Natural killer cell (primary cell): ENCODE data around the gene KY. TPM values are rescaled to one million over a fixed set of nuclear protein-coding genes. Genes with fewer than 3 reads are reported as not detected.

Experiments
- ATAC-seq, 3 donors: fragments of 150-1000 bp in 2 of 3; fragments of 200-7000 bp in 1 of 3; cut with Tn5 transposase; 1 replicate in 1 of 3; 2 replicates in 2 of 3; pipeline ENCODE4 v1.10.0; 2021; ENCODE audit warnings: mild to moderate bottlenecking in 2 of 3, moderate library complexity in 2 of 3
- DNase-seq, 2 donors: peaks; one replicate each; pipeline versions ENCODE4 v3.0.0 to v3.0.0-alpha.2; 2013 to 2021; ENCODE audit warnings: mixed read lengths in 1 of 2
- H3K27ac ChIP-seq: one replicate; pipeline ENCODE4 v1.5.1; 2013; ENCODE audit warnings: mild to moderate bottlenecking, low read length
- H3K27me3 ChIP-seq: one replicate; pipeline ENCODE4 v1.6.1; 2013; ENCODE audit warnings: low read length; ENCODE audit not compliant: control insufficient read depth, insufficient read depth
- H3K36me3 ChIP-seq: one replicate; pipeline ENCODE4 v1.6.1; 2013; ENCODE audit warnings: low read length; ENCODE audit not compliant: control insufficient read depth, insufficient read depth
- H3K4me1 ChIP-seq: one replicate; pipeline ENCODE4 v1.6.1; 2013; ENCODE audit warnings: low read length; ENCODE audit not compliant: control insufficient read depth, insufficient read depth
- H3K4me3 ChIP-seq: one replicate; pipeline ENCODE4 v1.5.1; 2013; ENCODE audit warnings: low read length
- H3K9me3 ChIP-seq: one replicate; pipeline ENCODE4 v1.6.1; 2013; ENCODE audit warnings: low read length; ENCODE audit not compliant: control insufficient read depth, insufficient read depth
- H3K27ac Mint-ChIP-seq, 2 donors: one replicate each; pipeline ENCODE4 v1.8.0; 2022; ENCODE audit warnings: mild to moderate bottlenecking in 2 of 2, mixed read lengths in 2 of 2, moderate library complexity in 1 of 2
- H3K27me3 Mint-ChIP-seq, 2 donors: one replicate each; pipeline ENCODE4 v1.8.0; 2022; ENCODE audit warnings: low read depth in 2 of 2, mixed read lengths in 2 of 2
- H3K36me3 Mint-ChIP-seq: one replicate; pipeline ENCODE4 v1.8.0; 2022; ENCODE audit warnings: mixed read lengths
- H3K4me1 Mint-ChIP-seq, 2 donors: one replicate each; pipeline ENCODE4 v1.8.0; 2022; ENCODE audit warnings: mixed read lengths in 2 of 2
- H3K4me3 Mint-ChIP-seq: one replicate; pipeline ENCODE4 v1.8.0; 2022; ENCODE audit warnings: mild to moderate bottlenecking, moderate library complexity, mixed read lengths
- H3K9me3 Mint-ChIP-seq, 2 donors: one replicate each; pipeline ENCODE4 v1.8.0; 2022; ENCODE audit warnings: mixed read lengths in 2 of 2
- CTCF ChIP-seq: fragments of 200-600 bp; IDR thresholded peaks from one replicate; pipeline ENCODE4 v1.8.0; 2022; ENCODE audit warnings: antibody characterized with exemption
- WGBS: methylation state at CpG from one replicate; pipeline ENCODE4 v1.1.7; 2013; ENCODE audit warnings: missing lambda C conversion rate; ENCODE audit not compliant: insufficient coverage; 5-methylcytosine and 5-hydroxymethylcytosine counted together
- intact Hi-C: fragments of 100-400 bp; cut with micrococcal nuclease; formaldehyde crosslinking; loops from one replicate; pipeline ENCODE4 v1.14.2; 2022
- total RNA-seq, 4 donors: library from RNA; stranded (reverse); fragments of 120-200 nt in 1 of 4; gene quantifications; one replicate each; pipeline versions ENCODE4 v1.2.3 to v1.2.4, GENCODE V29; 2013 to 2022

KY gene
- total RNA-seq, 3 donors from 2014 or later (not counting 1 experiment from before 2014, with no cell fraction given) = 0.15 TPM; not detected in 2

- 92% methylated on average over 6 of the region's 6 CpGs for WGBS
- no peak for ATAC-seq
Measured at GRCh38 chr3:134681522-134681900, 30.7 kb upstream of the KY start.

GRCh38 chr3:134680796-134681521, 30.1 kb upstream of the KY start:
- Mint-ChIP-seq H3K36me3 (no peaks in the 10 kb centered on the region), H3K4me1 (no peaks in the 10 kb centered on the region)

More at GRCh38 chr3:134681522-134681900, 30.7 kb upstream of the KY start:
- intact Hi-C loops = no loop called here
- no peak for DNase-seq
- H3K27ac ChIP-seq = no peak overlapping the region
- no peaks in the 10 kb centered on the region for H3K36me3 ChIP-seq
- no peaks in the 10 kb centered on the region for H3K9me3 ChIP-seq
- no peaks in the 10 kb centered on the region for H3K9me3 Mint-ChIP-seq
- H3K4me1 ChIP-seq = no peaks in the 10 kb centered on the region
- peaks cover 0 to 7% of the 10 kb centered on the region in 2 donors for H3K27me3 Mint-ChIP-seq
- no peaks in the 10 kb centered on the region for H3K36me3 Mint-ChIP-seq
- no peak overlapping the region for H3K4me3 ChIP-seq
- no peaks in the 10 kb centered on the region for H3K27me3 ChIP-seq
- H3K27ac Mint-ChIP-seq = no peak overlapping the region
- H3K4me1 Mint-ChIP-seq = no peaks in the 10 kb centered on the region
- H3K4me3 Mint-ChIP-seq = no peak overlapping the region
- no peak for TF ChIP-seq CTCF

DNA sequence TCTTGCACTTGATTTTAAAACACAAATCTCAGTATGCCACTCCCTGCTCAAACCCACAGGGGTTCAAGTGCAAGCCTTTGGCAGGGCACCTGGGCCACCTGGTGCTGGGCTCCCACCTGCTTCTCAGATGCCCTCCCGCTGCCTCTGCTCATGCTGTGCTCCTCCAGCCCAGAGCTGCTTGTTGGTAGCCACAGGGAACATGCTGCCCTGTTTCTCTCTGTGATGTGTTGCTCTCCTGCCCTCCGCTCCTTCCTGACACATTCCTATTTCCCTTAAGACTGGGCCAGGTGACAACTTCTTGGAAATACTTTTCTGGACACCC, 27.1 kb upstream of the KY start:
- no peak overlapping the region for H3K4me3 Mint-ChIP-seq
- ATAC-seq (peak in 1 of 3 donors; percentile 18), DNase-seq (no peak)
- 90% methylated on average over 2 of the region's 2 CpGs for WGBS
- H3K4me3 ChIP-seq = no peak overlapping the region
- peaks cover 8% of the 10 kb centered on the region for H3K9me3 ChIP-seq
- H3K27ac Mint-ChIP-seq = no peak overlapping the region
- intact Hi-C loops = no loop called here
- no peak overlapping the region for H3K27ac ChIP-seq
- H3K4me1 ChIP-seq = no peaks in the 10 kb centered on the region
- H3K27me3 ChIP-seq = no peaks in the 10 kb centered on the region
- H3K36me3 ChIP-seq = no peaks in the 10 kb centered on the region
- peaks cover 8 to 11% of the 10 kb centered on the region in 2 donors for H3K9me3 Mint-ChIP-seq
- H3K36me3 Mint-ChIP-seq = no peaks in the 10 kb centered on the region
- H3K27me3 Mint-ChIP-seq = peaks cover 3 to 7% of the 10 kb centered on the region in 2 donors
- TF ChIP-seq CTCF = no peak
- H3K4me1 Mint-ChIP-seq = no peaks in the 10 kb centered on the region

More at GRCh38 chr3:134680796-134681521, 30.1 kb upstream of the KY start:
- intact Hi-C loops = no loop called here
- no peak for TF ChIP-seq CTCF
- Histone ChIP-seq H3K27me3 (no peaks in the 10 kb centered on the region), H3K27ac (no peak overlapping the region), H3K4me1 (no peaks in the 10 kb centered on the region), H3K36me3 (no peaks in the 10 kb centered on the region), H3K9me3 (no peaks in the 10 kb centered on the region), H3K4me3 (no peak overlapping the region)
- Mint-ChIP-seq H3K27ac (no peak overlapping the region), H3K4me3 (no peak overlapping the region), H3K27me3 (peaks cover 0 to 7% of the 10 kb centered on the region in 2 donors), H3K9me3 (peaks cover 0 to 3% of the 10 kb centered on the region in 2 donors)
- ATAC-seq (no peak), DNase-seq (no peak)
- WGBS = 65% methylated on average over 10 of the region's 10 CpGs
